Raji (cell line): ENCODE results near the gene MEIS1.

Experiments used
- POLR2A ChIP-seq: IDR thresholded peaks from 2 replicates; pipeline ENCODE4 v1.6.1; 2011; ENCODE audit warnings: low read depth, low read length, control low read depth; ENCODE audit not compliant: insufficient read depth

MEIS1 gene

GRCh38 chr2:66434679-66435548 is at the start of gene MEIS1:
TSS of gene MEIS1 (plus strand) at chr2:66435125. CDS start at chr2:66435857, 732 bp downstream.
- TF ChIP-seq POLR2A, result no peak

DNA sequence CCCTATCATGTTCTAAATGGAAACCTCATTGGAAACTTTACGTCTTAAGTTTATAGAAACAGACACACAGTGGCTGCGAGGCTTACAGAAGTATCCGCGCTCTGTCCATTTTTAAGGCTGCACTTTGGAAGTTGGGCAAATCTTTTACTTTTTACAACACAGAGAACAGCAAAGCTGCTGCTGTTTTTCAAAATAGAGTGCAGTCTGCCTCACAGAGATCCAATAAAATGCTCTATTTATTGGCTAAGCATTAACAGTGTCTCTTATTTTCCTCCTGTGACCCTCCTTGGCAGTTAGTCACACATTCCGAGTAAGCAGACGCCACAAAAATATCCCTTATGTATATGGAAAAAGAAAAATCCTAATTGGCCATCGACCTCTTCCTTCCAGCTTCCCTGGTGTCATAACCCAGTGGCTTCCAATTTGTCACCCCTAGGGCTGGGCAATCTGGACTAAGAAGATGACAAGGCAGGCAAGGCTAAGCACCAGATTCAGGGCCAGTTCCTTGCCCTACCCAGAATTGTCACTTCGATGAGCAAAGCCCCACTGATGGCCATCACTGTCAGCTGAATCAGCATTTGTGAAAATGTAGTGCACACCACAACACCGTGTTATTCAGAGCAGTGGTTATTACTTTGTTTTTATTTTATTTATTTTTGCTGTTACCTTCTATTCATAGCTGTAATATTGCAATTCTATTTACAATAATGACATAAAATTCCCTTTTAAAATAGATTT is 47.7 kb upstream of the MEIS1 start:
- no peak for TF ChIP-seq POLR2A

GRCh38 chr2:66389651-66390131 is 45.2 kb upstream of the MEIS1 start:
- no peak for TF ChIP-seq POLR2A

- TF ChIP-seq POLR2A, result no peak
Measured at GRCh38 chr2:66390152-66390551, 44.8 kb upstream of the MEIS1 start.

DNA sequence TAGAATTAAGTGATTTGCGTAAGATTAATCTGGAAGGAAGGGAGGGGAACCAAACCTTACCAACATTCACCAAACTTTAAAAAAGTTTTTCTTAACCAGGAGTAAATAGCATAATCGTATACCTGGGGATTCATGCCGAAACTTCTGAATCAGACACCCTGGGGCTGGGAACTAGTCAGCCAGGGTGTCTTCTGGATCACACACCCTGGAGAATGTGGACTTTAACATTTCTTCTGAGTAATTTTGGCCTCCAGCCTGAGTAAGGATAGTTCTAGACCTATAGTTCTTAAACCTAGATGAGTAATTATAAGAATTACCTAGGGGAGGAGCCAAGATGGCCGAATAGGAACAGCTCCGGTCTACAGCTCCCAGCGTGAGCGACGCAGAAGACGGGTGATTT is 44.1 kb upstream of the MEIS1 start:
- TF ChIP-seq POLR2A, result no peak

DNA sequence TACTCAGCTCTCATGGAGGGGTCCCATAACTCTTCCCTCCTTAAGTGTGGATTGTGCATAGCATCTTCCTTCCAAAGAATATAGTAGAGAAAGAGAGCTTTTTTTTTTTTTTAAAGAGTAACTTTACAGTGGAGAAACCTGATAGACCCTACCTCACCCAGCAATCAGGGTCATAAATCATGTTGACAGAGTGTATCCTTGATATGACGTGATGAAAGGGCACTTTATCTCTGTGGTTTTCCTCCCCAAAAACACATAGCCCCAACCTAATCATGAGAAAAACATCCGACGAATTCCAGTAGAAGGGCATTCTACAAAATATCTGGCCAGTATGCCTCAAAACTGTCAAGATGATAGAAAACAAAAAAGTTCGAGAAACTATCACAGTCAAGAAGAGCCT is 29.5 kb upstream of the MEIS1 start:
- TF ChIP-seq POLR2A, result no peak

DNA sequence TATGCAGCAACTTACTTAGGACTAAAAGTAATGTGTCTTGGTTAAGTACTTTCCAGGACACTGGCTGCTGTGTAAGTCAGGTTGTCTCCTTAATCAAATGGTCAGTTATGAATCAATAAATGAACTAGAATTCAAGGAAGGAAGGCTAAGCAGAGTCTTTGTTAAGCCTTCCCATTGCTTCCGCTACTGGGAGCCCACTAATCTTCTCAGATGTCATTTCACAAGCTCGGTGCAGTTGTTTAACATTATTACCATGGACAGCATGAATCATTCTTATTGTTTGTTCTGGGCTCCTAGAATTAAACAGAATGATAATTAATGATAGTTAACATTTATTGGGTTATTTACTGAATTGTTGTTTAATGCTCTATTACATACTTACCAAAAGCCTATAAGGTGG is 26.0 kb upstream of the MEIS1 start:
- TF ChIP-seq POLR2A, result no peak

DNA sequence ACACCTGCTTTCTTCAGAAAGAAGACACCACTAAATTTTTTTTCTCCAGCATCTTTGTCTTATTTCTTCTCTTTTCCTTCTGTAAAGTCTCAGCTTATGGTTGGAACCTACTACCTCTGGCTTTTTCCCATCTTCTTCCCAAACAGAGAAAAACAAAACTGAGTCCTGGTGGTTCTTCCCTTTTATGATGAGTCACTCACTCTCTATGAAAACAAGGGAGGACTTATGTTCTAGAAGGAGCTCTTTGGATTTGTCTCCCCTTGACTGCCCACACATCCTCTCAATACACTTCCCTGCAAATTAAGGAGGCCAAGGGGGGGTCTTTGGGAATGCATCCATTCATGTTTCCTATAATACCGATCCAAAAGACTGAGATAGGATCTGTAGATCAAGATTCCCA is 22.1 kb upstream of the MEIS1 start:
- no peak for TF ChIP-seq POLR2A

DNA sequence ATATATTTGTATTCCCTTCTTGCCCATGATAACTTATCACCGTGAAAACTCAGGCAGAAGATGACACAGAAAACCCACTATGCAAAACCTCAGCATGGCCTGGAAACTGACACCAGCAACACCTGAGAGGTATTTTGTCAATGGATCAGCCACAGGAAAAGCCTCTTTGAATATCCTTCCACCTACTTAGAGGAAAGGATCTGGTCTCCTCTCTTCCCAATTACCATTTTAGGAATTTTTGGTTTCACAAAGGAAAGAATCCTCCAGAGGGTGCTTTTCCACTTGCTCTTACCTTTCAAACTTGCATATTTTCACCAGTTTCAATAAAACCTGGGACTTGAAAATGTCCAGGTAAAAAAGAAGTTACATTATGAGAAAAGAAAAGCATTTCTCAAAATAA is 20.0 kb upstream of the MEIS1 start:
- TF ChIP-seq POLR2A, result no peak

GRCh38 chr2:66418381-66418780 is 16.5 kb upstream of the MEIS1 start:
- TF ChIP-seq POLR2A, result no peak

GRCh38 chr2:66421612-66422011 is 13.3 kb upstream of the MEIS1 start:
- no peak for TF ChIP-seq POLR2A

DNA sequence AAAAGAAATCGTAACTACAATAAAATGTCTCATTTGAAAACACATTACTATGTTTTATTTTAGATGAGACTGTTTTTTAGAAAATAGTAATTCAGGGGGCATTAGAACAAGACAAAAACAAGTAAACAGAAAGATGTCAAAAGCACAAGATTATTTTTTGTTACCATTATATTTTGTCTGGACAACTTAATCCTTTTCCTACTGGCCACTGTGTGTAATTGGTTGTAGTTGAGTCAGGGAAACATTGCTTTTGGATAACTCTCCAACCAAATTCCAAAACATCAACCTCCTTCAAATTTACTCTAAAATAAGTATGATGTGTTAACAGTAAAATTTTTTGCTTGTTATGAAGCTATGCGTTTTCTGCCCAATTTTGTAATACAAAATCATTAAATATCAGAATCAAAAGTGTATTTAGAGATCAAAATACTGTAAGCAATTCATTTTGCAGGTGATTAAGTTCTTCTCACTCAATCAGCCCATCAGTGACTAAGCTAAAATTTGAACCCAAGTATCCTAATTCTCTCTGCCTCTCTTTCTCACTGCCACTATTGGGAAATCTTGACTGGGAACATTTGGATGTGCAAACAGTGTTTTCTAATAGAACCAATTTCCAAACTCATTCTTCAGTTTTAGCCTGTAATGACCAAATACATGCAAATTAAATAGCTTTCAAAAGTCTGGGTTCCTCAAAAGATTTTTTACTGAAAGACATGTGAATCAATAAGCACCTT is 11.4 kb upstream of the MEIS1 start:
- no peak for TF ChIP-seq POLR2A

DNA sequence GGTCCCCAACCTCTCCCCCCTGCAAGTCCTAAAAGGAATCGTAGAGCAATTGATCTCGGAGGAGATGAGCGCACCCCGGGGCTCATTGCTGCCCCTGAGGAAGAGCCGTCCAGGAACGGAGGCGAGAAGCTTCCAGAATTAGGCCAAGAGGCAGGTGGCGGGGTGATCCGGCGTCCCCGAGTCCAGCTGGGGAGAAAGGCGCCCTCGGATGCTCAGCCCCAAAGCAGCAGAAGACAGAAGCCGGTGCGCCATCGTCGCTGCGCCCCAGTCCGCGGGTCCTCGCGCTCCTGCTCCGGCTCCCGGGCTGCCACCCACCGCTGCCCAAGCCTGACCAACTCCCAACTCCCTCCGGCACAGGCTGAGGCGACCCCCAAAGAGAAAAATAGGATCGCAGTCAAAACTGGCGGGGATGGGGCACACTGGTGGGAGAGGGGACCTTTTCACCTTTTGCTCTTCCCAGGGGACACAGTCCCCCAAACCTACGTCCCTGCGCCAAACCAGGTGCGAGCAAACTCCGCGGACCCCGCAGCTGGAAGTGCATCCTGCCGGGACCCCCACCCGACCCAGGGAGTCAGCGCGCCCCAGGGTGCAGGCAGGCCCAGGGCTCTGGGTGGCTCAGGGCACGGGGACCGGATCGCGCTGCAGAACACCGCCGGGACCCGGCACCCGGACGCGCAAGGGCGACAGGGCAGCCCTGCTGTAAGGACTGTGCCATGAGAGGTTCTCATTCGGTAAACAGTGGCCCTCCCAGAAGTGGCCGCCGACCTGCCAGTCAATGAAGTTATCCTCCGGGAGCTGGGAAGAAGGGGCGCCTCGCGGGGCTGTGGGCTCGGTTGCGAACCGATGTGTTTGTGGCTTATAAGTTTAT is 8.4 kb upstream of the MEIS1 start:
- TF ChIP-seq POLR2A, result no peak

GRCh38 chr2:66427300-66427699 is 7.6 kb upstream of the MEIS1 start:
- no peak for TF ChIP-seq POLR2A
